ENCODE results near the gene ZNF554.

- TF ChIP-seq POLR2A (IDR thresholded peaks at IDR 0.05; ENCODE audit: low read depth, low read length) (no peak), POLR2AphosphoS5 (IDR thresholded peaks at IDR 0.05; ENCODE audit: low read depth, low read length) (no peak), TAF1 (IDR thresholded peaks at IDR 0.05; ENCODE audit: low read depth, low read length) (no peak), PAX5 (IDR thresholded peaks at IDR 0.05; ENCODE audit: insufficient read depth, low read length, severe bottlenecking) (no peak), SPI1 (IDR thresholded peaks at IDR 0.05; ENCODE audit: low read depth, low read length) (no peak)
Observed at GRCh38 chr19:2823646-2824045, 4.0 kb downstream of the ZNF554 start.

Data from GM12891 (cell line).